GM18858 (cell line): ENCODE data around the gene EPS8.
A peak's percentile ranks its signal among the peaks of the same experiment; 100 is the strongest.
"Not testable (repeated sequence)": the region's sequence is repeated elsewhere in the genome, so short reads cannot be mapped to it uniquely, and the experiment has no call there.

ENCODE experiments used
- ATAC-seq: cut with Tn5 transposase; IDR thresholded peaks from one replicate; pipeline ENCODE4 v1.9.1; 2021; ENCODE audit not compliant: unreplicated experiment

The EPS8 gene

GRCh38 chr12:15762162-15762561, 27.0 kb downstream of the EPS8 start:
- ATAC-seq = not testable (repeated sequence)

GRCh38 chr12:15757553-15758255, 31.5 kb downstream of the EPS8 start:
- ATAC-seq = no peak

- ATAC-seq = no peak
These were observed 32.4 kb downstream of the EPS8 start for GRCh38 chr12:15756822-15757221.

- no peak for ATAC-seq
These were observed 35.0 kb downstream of the EPS8 start for GRCh38 chr12:15754233-15754632.

GRCh38 chr12:15752785-15753184, 36.4 kb downstream of the EPS8 start:
- no peak for ATAC-seq

GRCh38 chr12:15751741-15752140, 37.4 kb downstream of the EPS8 start:
- ATAC-seq = no peak

GRCh38 chr12:15749937-15750336, 39.3 kb downstream of the EPS8 start:
- ATAC-seq = no peak

- not testable (repeated sequence) for ATAC-seq
These were observed 47.3 kb downstream of the EPS8 start for GRCh38 chr12:15741870-15742269.

- ATAC-seq = no peak
These were observed 48.1 kb downstream of the EPS8 start for GRCh38 chr12:15741082-15741481.

GRCh38 chr12:15740389-15740788, 48.8 kb downstream of the EPS8 start:
- ATAC-seq = not testable (repeated sequence)

- no peak for ATAC-seq
These were observed 50.7 kb downstream of the EPS8 start for GRCh38 chr12:15738438-15739015.

GRCh38 chr12:15735837-15736615, 53.2 kb downstream of the EPS8 start:
- no peak for ATAC-seq

GRCh38 chr12:15733136-15733535, 56.1 kb downstream of the EPS8 start:
- no peak for ATAC-seq

- peak; percentile 48 for ATAC-seq
These were observed 56.7 kb downstream of the EPS8 start for GRCh38 chr12:15732341-15733061.

GRCh38 chr12:15731940-15732339, 57.2 kb downstream of the EPS8 start:
- ATAC-seq = no peak

- no peak for ATAC-seq
These were observed 60.1 kb downstream of the EPS8 start for GRCh38 chr12:15729097-15729496.

GRCh38 chr12:15728118-15728598, 61.0 kb downstream of the EPS8 start:
- no peak for ATAC-seq

- ATAC-seq = no peak
These were observed 62.4 kb downstream of the EPS8 start for GRCh38 chr12:15726878-15727150.

- ATAC-seq = no peak
These were observed 62.9 kb downstream of the EPS8 start for GRCh38 chr12:15726027-15726877.

GRCh38 chr12:15722951-15723350, 66.2 kb downstream of the EPS8 start:
- no peak for ATAC-seq
